Pancreas (tissue), 10 donors: ENCODE data around the gene KCNJ2. TPM values are rescaled to one million over a fixed set of nuclear protein-coding genes. Genes with fewer than 3 reads are reported as not detected.

Experiments
- ATAC-seq, 4 donors: fragments of 200-7000 bp; cut with Tn5 transposase; one replicate each; pipeline versions ENCODE4 v1.8.0 to v1.9.1; 2020; ENCODE audit warnings: mild to moderate bottlenecking in 4 of 4, moderate library complexity in 4 of 4
- DNase-seq, 6 donors: peaks; one replicate each; pipeline ENCODE4 v3.0.0-alpha.2; 2020
- FAIRE-seq: peaks from 2 replicates; lab custom pipeline; 2012; peaks lifted over from hg19 to GRCh38; lab: Jason Lieb, UNC
- H3K27ac ChIP-seq, 4 donors: fragments of 200-600 bp; sonication (generic); 1 replicate in 3 of 4; 2 replicates in 1 of 4; pipeline versions ENCODE4 v1.5.0 to v1.8.0; 2020
- H3K27me3 ChIP-seq, 4 donors: fragments of 200-600 bp; one replicate each; pipeline ENCODE4 v1.8.0; 2021
- H3K36me3 ChIP-seq, 3 donors: fragments of 200-600 bp; sonication (generic) in 1 of 3; one replicate each; pipeline versions ENCODE4 v1.5.0 to v1.8.0; 2020 to 2021
- H3K4me1 ChIP-seq, 3 donors: fragments of 200-600 bp; one replicate each; pipeline ENCODE4 v1.8.0; 2021
- H3K4me3 ChIP-seq, 4 donors: fragments of 200-600 bp; sonication (generic) in 2 of 4; one replicate each; pipeline versions ENCODE4 v1.5.0 to v1.8.0; 2020 to 2021
- H3K9me3 ChIP-seq, 4 donors: fragments of 200-600 bp; one replicate each; pipeline ENCODE4 v1.8.0; 2021
- WGBS, 2 donors: extraction: QIAGEN DNeasy Blood & Tissue Kit; methylation state at CpG; one replicate each; pipeline ENCODE4 v1.1.7; 2013; 5-methylcytosine and 5-hydroxymethylcytosine counted together
- intact Hi-C, 3 donors: fragments of 100-400 bp; cut with DNase I; formaldehyde crosslinking; loops; one replicate each; pipeline versions ENCODE4 v1.11.1 to v1.14.2; 2022
- polyA plus RNA-seq, 2 donors: library from polyadenylated mRNA; stranded (reverse); fragments of 200-250 nt; gene quantifications; one replicate each; pipeline ENCODE4 v1.2.3, GENCODE V29; 2013
- total RNA-seq, 6 donors: library from RNA; stranded (reverse); fragmentation: NEBNext Ultra II Directional in 4 of 6; extraction: Animal tissue kit (Norgen Biotek cat#: 25700) in 4 of 6; gene quantifications; one replicate each; pipeline versions ENCODE4 v1.2.1 to v1.2.4, GENCODE V29; 2021 to 2023
- TF ChIP-seq, protein P1 (sequence below), 4 donors: fragments of 200-600 bp; sonication (generic) in 3 of 4; IDR thresholded peaks; one replicate each; pipeline versions ENCODE4 v1.5.0 to v1.8.0; 2021; ENCODE audit warnings: antibody characterized with exemption in 4 of 4
- donor health status: healthy with polysubstance abuse.
- donor health status: DM: no; HTN: no; CAD: no; lungs with moderate emphysema.
- donor health status: DM: no; HTN: no; CAD: no.
- donor health status: control.
- donor health status: control.
- donor health status: Bipolar disorder and iron deficiency.
- donor health status: DM: yes; HTN: yes; CAD: no.
- donor health status: DM: no; HTN: no; CAD: no.
- donor health status: DM: no; HTN: no; CAD: no.
- donor health status: DM: yes; HTN: yes; CAD: no.

Gene KCNJ2
- total and polyA plus RNA-seq, 8 donors: 0.32 to 2.3 (median 0.60) TPM

DNA sequence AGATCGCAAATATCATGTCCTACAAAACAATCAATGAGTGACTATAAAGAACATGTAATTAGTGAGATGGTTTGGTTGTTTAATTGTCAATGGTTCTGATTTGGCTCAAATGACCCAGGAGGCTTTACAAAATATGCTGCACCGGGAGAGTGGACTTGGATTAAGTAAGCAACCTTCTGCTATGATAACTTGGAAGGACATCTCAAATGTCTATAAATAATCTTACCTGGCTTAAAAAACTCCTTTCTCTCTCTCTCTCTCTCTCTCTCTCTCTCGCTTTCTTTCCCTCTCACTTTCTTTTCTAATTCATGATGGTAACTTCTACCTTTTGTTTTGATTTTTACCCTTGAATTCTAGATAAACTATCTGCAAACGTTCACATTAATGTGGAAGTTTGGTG, 14.2 kb downstream of the KCNJ2 start:
- intact Hi-C loops: no loop called here
- no peaks in the 10 kb centered on the region for H3K27me3 ChIP-seq
- H3K9me3 ChIP-seq: no peaks in the 10 kb centered on the region
- TF ChIP-seq, protein P1, sequence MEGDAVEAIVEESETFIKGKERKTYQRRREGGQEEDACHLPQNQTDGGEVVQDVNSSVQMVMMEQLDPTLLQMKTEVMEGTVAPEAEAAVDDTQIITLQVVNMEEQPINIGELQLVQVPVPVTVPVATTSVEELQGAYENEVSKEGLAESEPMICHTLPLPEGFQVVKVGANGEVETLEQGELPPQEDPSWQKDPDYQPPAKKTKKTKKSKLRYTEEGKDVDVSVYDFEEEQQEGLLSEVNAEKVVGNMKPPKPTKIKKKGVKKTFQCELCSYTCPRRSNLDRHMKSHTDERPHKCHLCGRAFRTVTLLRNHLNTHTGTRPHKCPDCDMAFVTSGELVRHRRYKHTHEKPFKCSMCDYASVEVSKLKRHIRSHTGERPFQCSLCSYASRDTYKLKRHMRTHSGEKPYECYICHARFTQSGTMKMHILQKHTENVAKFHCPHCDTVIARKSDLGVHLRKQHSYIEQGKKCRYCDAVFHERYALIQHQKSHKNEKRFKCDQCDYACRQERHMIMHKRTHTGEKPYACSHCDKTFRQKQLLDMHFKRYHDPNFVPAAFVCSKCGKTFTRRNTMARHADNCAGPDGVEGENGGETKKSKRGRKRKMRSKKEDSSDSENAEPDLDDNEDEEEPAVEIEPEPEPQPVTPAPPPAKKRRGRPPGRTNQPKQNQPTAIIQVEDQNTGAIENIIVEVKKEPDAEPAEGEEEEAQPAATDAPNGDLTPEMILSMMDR (IDR thresholded peaks at IDR 0.05): no peak
- no peaks in the 10 kb centered on the region for H3K36me3 ChIP-seq
- 71% methylated on average over 4 of the region's 4 CpGs for WGBS, 2 donors
- DNase-seq: no peak
- no peak overlapping the region for H3K27ac ChIP-seq
- no peak for FAIRE-seq
- ATAC-seq: no peak
- no peak overlapping the region for H3K4me3 ChIP-seq
- H3K4me1 ChIP-seq: no peaks in the 10 kb centered on the region

DNA sequence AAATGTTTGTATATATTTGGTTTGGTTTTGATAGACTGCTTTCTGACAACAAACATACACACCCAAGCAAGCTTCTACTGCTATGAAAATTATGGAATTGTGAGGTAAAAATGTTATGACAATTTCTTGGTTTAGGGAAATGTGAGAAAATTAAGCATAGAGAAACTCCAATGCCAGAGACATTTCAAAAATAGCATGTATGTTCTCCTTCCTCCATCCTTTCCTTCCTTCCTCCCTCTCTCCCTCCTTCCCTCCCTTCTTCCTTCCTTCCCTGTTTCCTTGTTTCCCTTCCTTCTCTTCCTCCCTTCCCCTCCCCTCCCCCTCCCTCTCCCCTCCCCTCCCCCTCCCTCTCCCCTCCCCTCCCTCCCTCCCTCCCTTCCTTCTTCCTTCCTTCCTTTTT, 14.9 kb downstream of the KCNJ2 start:
- H3K27me3 ChIP-seq: no peaks in the 10 kb centered on the region
- H3K36me3 ChIP-seq: no peaks in the 10 kb centered on the region
- ATAC-seq (no peak), DNase-seq (no peak), FAIRE-seq (no peak)
- no peak overlapping the region for H3K4me3 ChIP-seq
- TF ChIP-seq, protein P1 (IDR thresholded peaks at IDR 0.05): no peak
- no peaks in the 10 kb centered on the region for H3K9me3 ChIP-seq
- H3K4me1 ChIP-seq: no peaks in the 10 kb centered on the region
- no peak overlapping the region for H3K27ac ChIP-seq
- intact Hi-C loops: no loop called here

DNA sequence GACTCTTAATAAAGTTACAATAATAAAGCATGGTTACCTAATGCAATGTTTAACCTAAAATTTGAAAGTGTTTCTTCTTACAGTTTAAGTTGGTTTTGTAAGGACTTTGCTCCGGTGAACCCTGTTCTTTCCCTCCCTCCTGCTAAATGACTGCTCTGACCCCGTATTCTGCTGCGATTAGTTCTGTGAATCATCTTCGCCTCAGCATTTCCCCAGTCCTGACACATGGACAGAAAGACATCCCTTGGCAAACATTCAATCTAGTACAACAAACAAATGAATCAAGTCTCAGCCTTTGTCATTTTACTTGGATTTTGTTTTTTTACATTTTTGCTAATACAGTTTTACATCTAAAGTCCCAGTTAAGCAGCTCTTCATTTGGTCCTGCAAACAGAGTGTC, 15.4 kb downstream of the KCNJ2 start:
- intact Hi-C loops: no loop called here
- WGBS, 2 donors: 82 to 84% methylated on average over 4 of the region's 4 CpGs
- Histone ChIP-seq H3K36me3 (no peaks in the 10 kb centered on the region), H3K4me3 (no peak overlapping the region), H3K9me3 (no peaks in the 10 kb centered on the region), H3K27ac (no peak overlapping the region), H3K4me1 (no peaks in the 10 kb centered on the region), H3K27me3 (no peaks in the 10 kb centered on the region)
- TF ChIP-seq, protein P1 (IDR thresholded peaks at IDR 0.05): no peak
- DNase-seq (no peak), ATAC-seq (no peak), FAIRE-seq (no peak)

DNA sequence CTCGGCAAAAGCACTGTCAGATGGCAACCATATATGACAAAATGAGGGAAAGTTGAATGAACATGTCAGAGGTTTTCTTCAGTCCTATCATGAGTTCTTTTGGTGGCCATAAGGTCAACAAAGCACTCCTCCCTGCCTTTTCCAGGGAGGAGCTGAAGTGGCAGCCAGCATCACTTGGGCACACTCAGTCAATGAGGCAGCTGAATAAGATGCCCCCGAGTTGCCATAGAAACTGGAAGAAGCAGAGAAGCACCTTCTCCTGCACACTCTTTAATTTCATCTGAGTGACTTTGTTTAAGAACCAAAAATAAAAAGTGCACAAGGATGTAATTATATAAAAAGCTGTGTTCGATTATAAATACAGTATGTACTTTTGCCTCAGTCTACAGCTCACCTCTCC, 16.0 kb downstream of the KCNJ2 start:
- Histone ChIP-seq H3K36me3 (no peaks in the 10 kb centered on the region), H3K27me3 (no peaks in the 10 kb centered on the region), H3K9me3 (no peaks in the 10 kb centered on the region), H3K4me1 (no peaks in the 10 kb centered on the region), H3K4me3 (no peak overlapping the region), H3K27ac (no peak overlapping the region)
- intact Hi-C loops: no loop called here
- ATAC-seq (no peak), DNase-seq (no peak), FAIRE-seq (no peak)
- 70 to 76% methylated on average over 3 of the region's 3 CpGs for WGBS, 2 donors
- TF ChIP-seq, protein P1 (IDR thresholded peaks at IDR 0.05): no peak

DNA sequence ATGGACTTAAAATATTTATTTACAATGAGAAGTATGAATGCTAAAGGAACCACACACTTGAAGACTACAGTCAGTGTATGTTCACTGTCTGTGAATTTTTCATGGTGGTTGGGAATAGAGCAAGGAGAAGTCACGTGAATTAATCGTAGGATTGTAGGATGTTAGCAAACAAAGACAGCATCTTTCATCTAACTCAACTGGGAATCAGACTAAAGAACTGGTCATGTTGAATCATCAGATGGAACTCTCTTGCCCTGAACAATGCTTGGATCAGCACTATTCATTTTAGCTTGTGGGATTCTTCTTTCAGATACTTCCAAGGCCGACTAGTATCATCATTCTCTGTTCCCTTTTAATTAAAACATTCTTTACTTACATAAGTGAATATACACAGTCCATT, 18.1 kb downstream of the KCNJ2 start:
- no peaks in the 10 kb centered on the region for H3K36me3 ChIP-seq
- no peak overlapping the region for H3K4me3 ChIP-seq
- H3K9me3 ChIP-seq: no peaks in the 10 kb centered on the region
- FAIRE-seq (no peak), DNase-seq (no peak), ATAC-seq (peak in 1 of 4 donors; percentile 46)
- H3K27me3 ChIP-seq: no peaks in the 10 kb centered on the region
- H3K4me1 ChIP-seq: peaks cover 0 to 5% (median 0%) of the 10 kb centered on the region in 3 donors
- 82 to 83% methylated on average over 3 of the region's 3 CpGs for WGBS, 2 donors
- TF ChIP-seq, protein P1 (IDR thresholded peaks at IDR 0.05): no peak
- intact Hi-C loops: no loop called here
- H3K27ac ChIP-seq: no peak overlapping the region
